Measurements from ENCODE around the gene RAD18.

RAD18 gene

GRCh38 chr3:8834974-8835373 is 128.3 kb downstream of the RAD18 start:
- DNase-seq: no peak

GRCh38 chr3:8827641-8828040 is 135.6 kb downstream of the RAD18 start:
- no peak for DNase-seq

All from suppressor macrophage (primary cell).